ENCODE data around the gene AP2B1. TPM values are rescaled to one million over a fixed set of nuclear protein-coding genes. Genes with fewer than 3 reads are reported as not detected.
"Not testable (repeated sequence)": the region's sequence is repeated elsewhere in the genome, so short reads cannot be mapped to it uniquely, and the experiment has no call there.

Gene AP2B1
- total RNA-seq, 2 experiments from 2014 or later = 157 to 161 TPM

- intact Hi-C loops (cut with micrococcal nuclease) = no loop called here
- H3K9me3 Mint-ChIP-seq = no peaks in the 10 kb centered on the region
- H3K36me3 Mint-ChIP-seq (ENCODE audit: low read depth) = peaks cover 40% of the 10 kb centered on the region
- no peak for DNase-seq
- no peaks in the 10 kb centered on the region for H3K27me3 Mint-ChIP-seq
- H3K4me3 Mint-ChIP-seq = no peak overlapping the region
- TF ChIP-seq, protein P1, sequence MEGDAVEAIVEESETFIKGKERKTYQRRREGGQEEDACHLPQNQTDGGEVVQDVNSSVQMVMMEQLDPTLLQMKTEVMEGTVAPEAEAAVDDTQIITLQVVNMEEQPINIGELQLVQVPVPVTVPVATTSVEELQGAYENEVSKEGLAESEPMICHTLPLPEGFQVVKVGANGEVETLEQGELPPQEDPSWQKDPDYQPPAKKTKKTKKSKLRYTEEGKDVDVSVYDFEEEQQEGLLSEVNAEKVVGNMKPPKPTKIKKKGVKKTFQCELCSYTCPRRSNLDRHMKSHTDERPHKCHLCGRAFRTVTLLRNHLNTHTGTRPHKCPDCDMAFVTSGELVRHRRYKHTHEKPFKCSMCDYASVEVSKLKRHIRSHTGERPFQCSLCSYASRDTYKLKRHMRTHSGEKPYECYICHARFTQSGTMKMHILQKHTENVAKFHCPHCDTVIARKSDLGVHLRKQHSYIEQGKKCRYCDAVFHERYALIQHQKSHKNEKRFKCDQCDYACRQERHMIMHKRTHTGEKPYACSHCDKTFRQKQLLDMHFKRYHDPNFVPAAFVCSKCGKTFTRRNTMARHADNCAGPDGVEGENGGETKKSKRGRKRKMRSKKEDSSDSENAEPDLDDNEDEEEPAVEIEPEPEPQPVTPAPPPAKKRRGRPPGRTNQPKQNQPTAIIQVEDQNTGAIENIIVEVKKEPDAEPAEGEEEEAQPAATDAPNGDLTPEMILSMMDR (IDR thresholded peaks at IDR 0.05) = no peak
- H3K27ac Mint-ChIP-seq = no peak overlapping the region
- POLR2A ChIA-PET = interaction anchor here (0.5 to 0.8 kb wide), 3 partner anchors 8 to 513 kb away, joined by 3 read pairs; no protein-coding TSS in a partner anchor
- peaks cover 6% of the 10 kb centered on the region for H3K4me1 Mint-ChIP-seq (ENCODE audit: low read depth)
- CTCF ChIA-PET = interaction anchor here (1.1 to 1.9 kb wide), 4 partner anchors 8 to 291 kb away, joined by 4 to 7 read pairs (median 6); no protein-coding TSS in a partner anchor
- no peak for ATAC-seq
Observed at GRCh38 chr17:35603674-35604073, 16.6 kb downstream of the AP2B1 start.

DNA sequence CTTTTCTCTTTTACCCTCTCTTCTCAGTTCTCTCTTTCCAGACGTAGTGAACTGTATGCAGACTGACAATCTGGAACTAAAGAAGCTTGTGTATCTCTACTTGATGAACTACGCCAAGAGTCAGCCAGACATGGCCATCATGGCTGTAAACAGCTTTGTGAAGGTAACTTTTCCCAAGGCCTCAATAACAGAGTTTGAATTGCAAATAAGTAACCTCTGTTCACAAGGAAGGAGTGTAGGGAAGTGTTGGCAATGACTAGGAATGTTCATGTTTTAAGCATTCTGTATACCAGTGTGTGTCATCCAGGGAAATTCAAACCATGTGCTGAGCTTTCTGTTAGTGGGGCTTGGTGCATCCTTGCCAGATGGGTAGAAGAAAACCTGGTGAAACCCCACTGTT lies 18.6 kb downstream of the AP2B1 start:
- POLR2A ChIA-PET = interaction anchor here (1.7 kb wide), 1 partner anchor 17 kb away, joined by 5 read pairs; no protein-coding TSS in a partner anchor
- CTCF ChIA-PET = interaction anchor here (1.1 to 2.1 kb wide), 4 partner anchors 8 to 159 kb away, joined by 3 to 9 read pairs (median 6); no protein-coding TSS in a partner anchor
- ATAC-seq (no peak), DNase-seq (no peak)
- Mint-ChIP-seq H3K9me3 (no peaks in the 10 kb centered on the region), H3K36me3 (ENCODE audit: low read depth) (peaks cover 41% of the 10 kb centered on the region), H3K4me3 (no peak overlapping the region), H3K27ac (no peak overlapping the region), H3K27me3 (no peaks in the 10 kb centered on the region), H3K4me1 (ENCODE audit: low read depth) (peaks cover 6% of the 10 kb centered on the region)
- intact Hi-C loops (cut with micrococcal nuclease) = no loop called here
- TF ChIP-seq, protein P1 (IDR thresholded peaks at IDR 0.05) = no peak

- DNase-seq (no peak), ATAC-seq (no peak)
- H3K36me3 Mint-ChIP-seq (ENCODE audit: low read depth) = peaks cover 42% of the 10 kb centered on the region
- POLR2A ChIA-PET = interaction anchor here (0.6 to 1.1 kb wide), 3 partner anchors 9 to 65 kb away, joined by 3 to 4 read pairs (median 3); no protein-coding TSS in a partner anchor
- H3K27ac Mint-ChIP-seq = no peak overlapping the region
- intact Hi-C loops (cut with micrococcal nuclease) = no loop called here
- H3K27me3 Mint-ChIP-seq = no peaks in the 10 kb centered on the region
- TF ChIP-seq, protein P1 (IDR thresholded peaks at IDR 0.05) = no peak
- H3K9me3 Mint-ChIP-seq = no peaks in the 10 kb centered on the region
- H3K4me1 Mint-ChIP-seq (ENCODE audit: low read depth) = peaks cover 6% of the 10 kb centered on the region
- CTCF ChIA-PET = interaction anchor here (0.6 to 1.5 kb wide), 4 partner anchors 16 to 140 kb away, joined by 3 to 7 read pairs (median 4); no protein-coding TSS in a partner anchor
- H3K4me3 Mint-ChIP-seq = no peak overlapping the region
Observed at GRCh38 chr17:35607239-35607847, 20.2 kb downstream of the AP2B1 start.

DNA sequence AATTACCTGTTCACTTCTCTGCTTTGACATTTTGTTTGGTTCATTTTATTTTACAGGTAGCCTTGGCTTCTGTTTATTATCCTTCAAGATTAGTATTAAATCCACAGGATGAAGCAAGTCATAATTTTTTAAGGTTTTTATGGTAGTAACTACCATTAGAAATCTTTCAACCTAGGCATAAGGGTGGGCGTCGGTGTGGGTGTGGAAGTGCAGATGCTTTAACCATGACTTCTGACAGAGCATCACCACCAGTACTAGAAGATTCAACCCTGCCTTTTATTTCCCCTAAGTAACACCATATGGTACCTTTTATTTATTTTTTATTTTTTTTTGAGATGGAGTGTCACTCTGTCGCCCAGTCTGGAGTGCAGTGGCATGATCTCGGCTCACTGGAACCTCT lies 22.7 kb downstream of the AP2B1 start:
- intact Hi-C loops (cut with micrococcal nuclease) = loop anchor here (5.0 kb wide), 1 partner anchor 137 kb away; no protein-coding TSS in a partner anchor

GRCh38 chr17:35610746-35611145 lies 23.6 kb downstream of the AP2B1 start:
- H3K9me3 Mint-ChIP-seq; H3K27ac Mint-ChIP-seq; ATAC-seq; H3K4me3 Mint-ChIP-seq; DNase-seq; H3K4me1 Mint-ChIP-seq (ENCODE audit: low read depth); H3K27me3 Mint-ChIP-seq; POLR2A ChIA-PET: not testable (repeated sequence)
- peaks cover 35% of the 10 kb centered on the region for H3K36me3 Mint-ChIP-seq (ENCODE audit: low read depth)
- CTCF ChIA-PET = interaction anchor here (0.7 to 5.8 kb wide), 4 partner anchors 7 to 137 kb away, joined by 3 to 121 read pairs (median 5); no protein-coding TSS in a partner anchor
- intact Hi-C loops (cut with micrococcal nuclease) = loop anchor here (5.0 kb wide), 1 partner anchor 137 kb away; no protein-coding TSS in a partner anchor

More for the DNA sequence above, 22.7 kb downstream of the AP2B1 start:
- Mint-ChIP-seq H3K27ac (no peak overlapping the region), H3K27me3 (no peaks in the 10 kb centered on the region), H3K36me3 (ENCODE audit: low read depth) (peaks cover 37% of the 10 kb centered on the region), H3K4me3 (no peak overlapping the region), H3K9me3 (no peaks in the 10 kb centered on the region), H3K4me1 (ENCODE audit: low read depth) (peaks cover 9% of the 10 kb centered on the region)
- DNase-seq = no peak
- TF ChIP-seq, protein P1 (IDR thresholded peaks at IDR 0.05) = no peak
- ChIA-PET CTCF (no interaction called here), POLR2A (no interaction called here)
- ATAC-seq = no peak
